GM18907 (cell line): ENCODE data around the gene GPR22.

Experiments used
- ATAC-seq: cut with Tn5 transposase; IDR thresholded peaks from one replicate; pipeline ENCODE4 v1.9.1; 2021; ENCODE audit warnings: mild to moderate bottlenecking, moderate library complexity; ENCODE audit not compliant: unreplicated experiment

Gene GPR22

DNA sequence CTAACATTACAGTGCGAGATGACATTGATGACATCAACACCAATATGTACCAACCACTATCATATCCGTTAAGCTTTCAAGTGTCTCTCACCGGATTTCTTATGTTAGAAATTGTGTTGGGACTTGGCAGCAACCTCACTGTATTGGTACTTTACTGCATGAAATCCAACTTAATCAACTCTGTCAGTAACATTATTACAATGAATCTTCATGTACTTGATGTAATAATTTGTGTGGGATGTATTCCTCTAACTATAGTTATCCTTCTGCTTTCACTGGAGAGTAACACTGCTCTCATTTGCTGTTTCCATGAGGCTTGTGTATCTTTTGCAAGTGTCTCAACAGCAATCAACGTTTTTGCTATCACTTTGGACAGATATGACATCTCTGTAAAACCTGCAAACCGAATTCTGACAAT is 4.3 kb downstream of the GPR22 start:
- no peak for ATAC-seq

DNA sequence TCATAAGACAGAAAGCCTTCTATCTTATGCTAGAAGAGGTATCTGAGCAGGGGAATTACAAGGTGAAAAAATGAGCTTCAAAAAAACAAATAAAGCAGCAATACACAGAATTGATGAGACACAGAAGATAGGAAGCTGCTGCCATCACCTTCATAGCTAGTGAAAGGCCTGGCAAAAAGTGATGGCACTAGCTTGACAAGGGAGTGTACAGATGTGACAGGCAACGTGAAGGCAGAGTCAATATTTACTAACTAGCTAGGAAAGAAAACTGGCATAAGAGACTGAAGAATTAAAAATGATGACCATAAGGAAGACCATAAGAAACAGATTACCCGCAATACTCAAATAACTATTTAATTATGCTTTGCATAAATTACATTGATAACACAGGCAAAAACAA is 9.4 kb downstream of the GPR22 start:
- no peak for ATAC-seq

DNA sequence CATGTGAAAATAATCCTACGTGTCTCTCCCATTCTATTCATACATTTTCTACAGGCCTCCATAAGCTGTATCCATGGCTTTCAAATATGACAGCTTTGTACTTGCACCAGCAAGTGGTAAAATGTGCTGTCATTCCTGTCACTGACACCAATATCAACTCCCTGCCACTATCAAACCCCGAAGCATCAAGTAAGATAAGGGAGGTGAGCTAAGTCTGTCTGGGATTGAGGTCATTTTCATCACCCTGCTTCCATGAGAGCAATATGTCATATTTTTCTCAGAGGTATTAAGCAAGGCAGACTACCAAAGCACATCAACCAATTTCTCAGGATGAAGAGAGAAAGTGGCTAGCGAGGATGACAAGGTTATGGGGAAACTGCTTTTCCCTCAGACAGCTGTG is 11.1 kb downstream of the GPR22 start:
- ATAC-seq: no peak

DNA sequence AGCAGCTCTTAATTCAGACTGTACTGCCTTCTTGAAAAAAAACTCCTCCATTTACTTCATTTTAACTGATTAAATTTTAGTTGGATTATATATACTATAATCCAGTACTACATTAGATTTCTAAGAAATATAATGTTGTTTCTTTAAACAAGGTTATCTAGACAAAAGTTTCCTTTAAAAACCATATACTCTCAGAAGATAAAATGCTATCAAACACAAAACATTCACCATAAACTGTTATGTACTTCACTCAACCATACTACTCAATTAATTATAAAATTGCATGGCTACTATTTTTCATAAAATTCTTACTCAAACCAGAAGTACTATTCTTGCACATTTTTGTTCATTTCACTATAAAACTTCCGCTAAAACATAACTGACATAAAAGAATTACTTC is 12.7 kb downstream of the GPR22 start:
- no peak for ATAC-seq

DNA sequence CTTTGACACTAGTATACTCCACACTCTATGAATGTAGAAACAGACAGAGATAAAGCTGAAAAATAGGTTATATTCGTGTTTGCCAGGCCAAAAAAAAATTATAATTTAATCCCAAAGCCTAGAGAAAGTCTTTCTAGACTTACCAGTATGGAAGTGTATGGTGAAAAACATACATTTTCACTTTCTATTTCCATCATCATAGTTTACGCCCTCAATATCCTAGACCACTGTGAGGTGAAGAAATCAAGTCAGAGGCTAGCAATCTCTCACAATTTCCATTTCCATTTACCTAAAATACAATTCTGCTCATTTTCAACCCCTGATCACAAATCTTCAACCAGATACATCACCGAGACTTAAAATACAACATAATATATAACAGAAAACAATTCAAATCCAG is 16.2 kb downstream of the GPR22 start:
- ATAC-seq: no peak

DNA sequence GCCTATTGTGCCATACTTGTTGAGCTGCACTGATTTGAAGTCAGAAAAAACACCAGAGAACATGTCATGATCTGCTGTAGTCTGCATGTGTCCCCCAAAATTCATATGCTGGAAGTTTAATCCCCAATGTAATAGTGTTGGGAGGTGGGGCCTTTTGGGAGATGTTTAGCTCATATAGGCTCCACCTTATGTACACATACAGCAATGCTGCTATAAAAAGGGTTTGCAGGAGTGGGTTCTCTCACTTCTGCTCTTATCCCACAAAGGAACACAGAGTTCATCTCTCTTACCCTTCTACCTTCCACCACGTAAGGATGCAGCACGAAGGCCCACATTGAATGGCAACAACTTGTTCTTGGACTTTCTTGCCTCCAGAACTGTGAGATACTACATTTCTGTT is 23.0 kb downstream of the GPR22 start:
- no peak for ATAC-seq

DNA sequence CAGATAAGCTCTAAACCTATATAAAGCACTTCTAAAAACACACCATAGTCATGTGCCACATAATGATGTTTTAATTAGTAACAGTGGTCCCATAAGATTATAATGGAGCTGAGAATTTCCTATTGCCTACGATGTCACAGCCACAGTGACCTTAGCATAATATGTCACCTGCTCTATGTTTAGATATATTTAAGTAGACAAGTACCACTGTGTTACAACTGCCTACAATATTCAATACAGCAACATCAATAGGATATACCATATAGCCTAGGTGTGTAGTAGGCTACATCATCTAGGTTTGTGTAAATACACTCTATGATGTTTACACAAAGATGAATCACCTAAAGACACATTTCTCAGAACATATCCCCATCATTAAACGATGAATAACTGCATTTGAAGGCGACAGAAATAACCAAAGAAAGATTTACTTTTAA is 24.5 kb downstream of the GPR22 start:
- no peak for ATAC-seq

DNA sequence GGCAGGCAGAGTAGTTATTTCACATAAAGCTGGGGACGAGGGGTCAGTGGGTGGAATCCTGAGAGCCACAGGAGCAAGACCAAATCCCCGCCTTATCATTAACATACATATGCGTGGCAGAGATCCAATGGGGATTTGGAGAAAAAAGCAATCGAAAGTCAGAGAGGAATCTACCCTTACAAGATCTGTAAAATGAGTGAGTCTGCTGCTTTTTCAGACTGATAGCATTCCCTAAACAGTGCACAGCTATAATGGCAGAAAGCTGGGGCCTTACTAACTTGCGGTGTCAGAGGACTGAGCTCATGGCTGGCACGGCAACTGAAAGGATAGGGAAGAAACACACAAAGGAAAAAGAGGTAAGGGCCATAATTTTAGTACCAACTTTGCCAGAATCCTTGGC is 25.0 kb downstream of the GPR22 start:
- ATAC-seq: no peak

DNA sequence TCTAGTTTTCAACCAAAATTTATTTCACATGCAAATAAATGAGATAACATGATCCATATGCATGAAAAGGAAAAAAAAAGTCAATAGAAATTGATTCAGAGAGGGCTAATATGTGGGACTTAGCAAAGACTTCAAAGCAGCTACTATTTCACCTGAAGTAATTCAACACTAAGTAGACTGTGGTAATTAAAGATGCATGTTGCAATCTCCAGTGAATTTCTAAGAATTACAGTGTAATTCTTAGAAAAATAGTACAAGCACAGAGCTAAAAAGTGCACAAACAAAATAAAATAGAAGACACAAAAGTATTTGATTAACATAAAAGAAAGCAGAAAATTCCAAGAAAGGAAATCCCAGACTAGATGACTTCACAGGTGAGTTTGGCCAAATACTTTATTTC is 25.7 kb downstream of the GPR22 start:
- ATAC-seq: no peak

DNA sequence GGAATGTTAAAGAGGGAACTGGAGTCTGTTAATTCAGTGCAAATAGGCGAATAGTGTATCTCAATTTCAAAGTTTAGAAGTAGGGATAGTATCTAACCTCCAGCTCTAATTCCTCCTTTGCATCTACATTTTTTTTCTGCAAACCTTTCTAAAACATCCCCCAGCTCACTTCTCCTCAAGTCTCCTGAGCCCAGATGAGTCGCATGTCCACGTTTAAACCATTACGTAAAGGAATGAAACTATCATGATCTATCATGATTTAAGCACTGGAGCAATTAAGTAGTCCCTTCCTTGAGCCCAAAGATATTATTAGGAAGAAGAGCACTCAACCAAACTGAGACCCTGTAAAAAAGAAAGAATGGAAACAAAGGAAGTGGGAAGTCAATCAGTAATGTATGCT is 29.9 kb downstream of the GPR22 start:
- ATAC-seq: no peak

DNA sequence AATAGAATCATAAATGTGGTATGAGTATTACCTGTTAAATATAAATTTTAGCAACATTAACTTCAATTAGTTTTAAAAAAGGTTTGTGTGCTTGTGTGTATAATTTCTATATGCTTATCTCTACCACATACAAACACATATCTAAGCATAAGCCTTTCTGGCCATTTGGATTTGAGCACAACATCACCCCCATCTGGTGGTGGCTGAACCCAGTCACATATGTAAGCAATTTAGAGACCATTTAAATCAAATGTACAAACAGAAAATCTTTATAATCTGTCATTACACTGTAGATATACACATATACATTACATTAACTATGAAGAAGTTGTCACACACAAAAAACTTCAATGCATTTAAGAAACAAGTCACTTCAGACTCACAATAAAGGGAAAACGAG is 31.7 kb downstream of the GPR22 start:
- no peak for ATAC-seq

DNA sequence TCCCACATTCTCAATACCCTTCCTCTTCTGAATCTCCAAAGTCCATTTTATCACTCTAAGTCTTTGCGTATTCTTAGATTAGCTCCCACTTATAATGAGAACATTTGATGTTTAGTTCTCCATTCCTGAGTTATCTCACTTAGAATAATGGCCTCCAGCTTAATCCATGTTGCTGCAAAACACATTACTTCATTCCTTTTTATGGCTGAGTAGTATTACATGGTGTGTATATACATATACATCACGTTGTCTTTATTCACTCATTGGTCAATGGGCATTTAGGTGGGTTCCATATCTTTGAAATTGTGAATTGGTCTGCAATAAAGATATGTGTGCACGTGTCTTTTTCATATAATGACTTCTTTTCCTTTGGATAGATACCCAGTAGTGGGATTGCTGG is 32.3 kb downstream of the GPR22 start:
- ATAC-seq: no peak

DNA sequence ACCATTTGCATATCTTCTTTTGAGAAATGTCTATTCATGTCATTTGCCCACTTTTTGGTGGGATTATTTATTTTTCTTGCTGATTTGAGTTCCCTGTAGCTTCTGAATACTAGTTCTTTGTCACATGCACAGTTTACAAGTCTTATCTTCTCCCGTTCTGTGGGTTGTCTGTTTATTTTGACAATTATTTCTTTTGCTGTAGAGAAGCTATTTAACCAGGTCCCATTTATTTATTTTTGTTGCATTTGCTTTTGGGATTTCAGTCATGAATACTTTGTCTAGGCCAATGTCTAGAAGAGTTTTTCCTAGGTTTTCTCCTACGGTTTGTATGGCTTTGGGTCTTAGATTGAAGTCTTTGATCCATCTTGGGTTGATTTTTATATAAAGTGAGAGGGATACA is 32.9 kb downstream of the GPR22 start:
- ATAC-seq: no peak

DNA sequence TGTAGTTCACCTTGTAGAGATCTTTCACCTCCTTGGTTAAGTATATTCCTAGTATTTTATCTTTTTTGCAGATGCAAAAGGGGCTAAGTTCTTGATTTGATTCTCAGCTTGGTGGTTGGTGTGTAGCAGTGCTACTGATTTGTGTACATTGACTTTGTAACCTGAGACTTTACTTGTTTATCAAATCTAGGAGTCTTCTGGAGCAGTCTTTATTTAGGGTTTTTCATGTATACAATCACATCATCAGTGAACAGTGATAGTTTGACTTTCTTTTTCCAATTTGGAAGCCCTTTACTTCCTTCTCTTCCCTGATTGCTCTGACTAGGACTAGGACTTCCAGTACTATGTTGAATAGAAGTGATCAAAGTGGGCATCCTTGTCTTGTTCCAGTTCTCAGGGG is 33.8 kb downstream of the GPR22 start:
- ATAC-seq: no peak

DNA sequence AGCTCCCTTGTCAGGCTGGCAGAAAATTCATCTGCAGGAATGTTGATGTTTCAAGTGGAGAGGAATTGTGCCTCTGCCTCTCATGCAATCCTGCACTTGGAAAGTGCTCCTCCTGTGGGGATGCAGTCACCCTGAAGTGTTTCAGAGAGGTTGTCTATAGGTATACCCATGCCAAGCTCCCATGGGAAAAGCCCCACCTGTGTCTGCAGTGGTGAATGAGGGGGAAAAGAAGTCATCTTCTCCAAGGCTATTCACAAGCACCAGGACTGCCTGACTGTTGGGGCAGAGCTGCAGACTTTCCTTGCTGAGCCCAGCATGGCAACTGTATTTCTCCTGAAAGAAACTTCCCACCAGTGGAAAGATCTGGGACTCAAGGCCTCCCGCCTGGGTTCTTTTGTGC is 35.5 kb downstream of the GPR22 start:
- ATAC-seq: no peak

DNA sequence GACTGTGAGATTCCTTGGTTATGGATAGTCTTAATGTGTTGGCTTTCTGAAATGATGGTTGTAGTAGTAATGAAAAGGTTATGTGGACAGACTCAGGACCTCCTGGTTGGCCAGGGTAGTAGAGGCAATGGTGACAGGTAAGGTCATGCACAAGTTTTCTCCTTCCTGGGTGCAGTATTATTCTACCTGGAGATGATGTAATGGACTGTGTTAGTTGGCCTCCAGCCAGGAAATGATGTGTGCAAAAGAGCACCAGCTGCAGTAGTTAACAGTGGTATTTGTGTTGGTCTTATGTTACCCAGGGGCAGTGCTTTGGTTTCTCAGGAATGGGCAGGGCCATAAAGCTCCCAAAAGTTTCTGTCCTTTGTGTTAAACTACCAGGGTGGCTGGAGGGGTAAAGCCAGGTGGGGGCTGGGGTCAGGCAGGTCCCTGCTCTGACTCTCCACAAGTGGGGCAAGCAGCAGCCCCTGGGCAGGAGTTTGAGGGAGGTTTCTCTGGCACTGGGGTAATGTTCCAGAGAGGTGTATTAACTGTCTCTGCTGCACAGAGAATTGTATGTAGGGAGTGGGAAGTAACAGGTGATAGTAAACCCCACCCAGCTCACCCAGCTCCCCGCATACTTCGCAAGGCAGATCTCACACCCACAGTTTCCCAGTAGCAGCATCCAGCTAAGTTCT is 36.3 kb downstream of the GPR22 start:
- ATAC-seq: no peak

DNA sequence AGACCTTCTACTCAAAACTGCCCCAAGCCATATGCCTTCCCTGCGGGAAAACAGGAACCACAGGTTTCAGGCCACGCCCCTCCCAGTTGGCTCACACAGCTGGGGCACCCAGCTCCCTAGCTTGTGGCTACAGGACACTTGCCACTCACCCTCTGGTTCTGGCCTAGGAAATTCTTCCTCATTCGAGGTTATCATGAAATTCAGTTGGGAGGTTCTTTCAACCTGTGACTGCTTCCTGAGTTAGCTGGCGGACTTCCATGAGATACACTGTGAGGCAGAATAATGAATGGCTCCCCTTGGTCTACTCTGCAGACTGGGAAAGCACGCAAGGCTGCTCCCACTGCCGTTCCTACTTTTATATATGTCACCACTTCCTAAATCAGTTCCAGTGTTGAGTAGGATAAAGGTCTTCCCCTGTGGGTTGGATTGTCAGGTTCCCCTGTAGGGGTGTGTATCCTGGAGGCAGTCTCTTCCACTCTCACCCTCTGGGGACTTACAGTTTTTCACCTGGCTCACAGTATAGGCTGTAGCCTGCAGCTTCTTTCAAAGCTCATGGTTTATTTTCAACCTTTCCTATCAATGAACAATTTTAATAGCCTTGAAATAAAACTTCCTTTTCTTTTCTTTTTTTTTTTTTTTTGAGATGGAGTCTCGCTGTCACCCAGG is 37.0 kb downstream of the GPR22 start:
- ATAC-seq: no peak
